Limb (tissue), 2 donors: ENCODE measurements around the gene ZNF716.
"Not testable (repeated sequence)": the region's sequence is repeated elsewhere in the genome, so short reads cannot be mapped to it uniquely, and the experiment has no call there.

Experiments
- DNase-seq, 2 donors: peaks; one replicate each; pipeline ENCODE4 v3.0.0-alpha.2; 2016; ENCODE audit errors: extremely low spot score in 2 of 2

ZNF716 gene

GRCh38 chr7:57425969-57426628 lies 23.9 kb upstream of the ZNF716 start:
- no peak for DNase-seq

GRCh38 chr7:57426629-57427003 lies 23.4 kb upstream of the ZNF716 start:
- no peak for DNase-seq

- no peak for DNase-seq
Observed at GRCh38 chr7:57427146-57427545, 22.8 kb upstream of the ZNF716 start.

- no peak for DNase-seq
Observed at GRCh38 chr7:57427594-57427993, 22.4 kb upstream of the ZNF716 start.

- no peak for DNase-seq
Observed at GRCh38 chr7:57432583-57432982, 17.4 kb upstream of the ZNF716 start.

- DNase-seq, result no peak
Observed at GRCh38 chr7:57437581-57437980, 12.4 kb upstream of the ZNF716 start.

GRCh38 chr7:57438244-57438643 lies 11.7 kb upstream of the ZNF716 start:
- no peak for DNase-seq

- DNase-seq, result no peak
Observed at GRCh38 chr7:57443567-57443966, 6.4 kb upstream of the ZNF716 start.

- DNase-seq, result not testable (repeated sequence)
Observed at GRCh38 chr7:57469186-57469828, 19.3 kb downstream of the ZNF716 start.

GRCh38 chr7:57480304-57480703 lies 30.3 kb downstream of the ZNF716 start:
- DNase-seq, result not testable (repeated sequence)

GRCh38 chr7:57485022-57485421 lies 35.0 kb downstream of the ZNF716 start:
- not testable (repeated sequence) for DNase-seq

GRCh38 chr7:57487957-57488356 lies 38.0 kb downstream of the ZNF716 start:
- DNase-seq, result no peak

- DNase-seq, result not testable (repeated sequence)
Observed at GRCh38 chr7:57495111-57495510, 45.1 kb downstream of the ZNF716 start.

- DNase-seq, result no peak
Observed at GRCh38 chr7:57496395-57496794, 46.4 kb downstream of the ZNF716 start.

GRCh38 chr7:57505176-57505575 lies 55.2 kb downstream of the ZNF716 start:
- DNase-seq, result no peak
